ENCODE data around the gene ALPK1. TPM values are rescaled to one million over a fixed set of nuclear protein-coding genes. Genes with fewer than 3 reads are reported as not detected.

ALPK1 gene
- total and polyA plus RNA-seq, 8 donors: 4.8 to 18.1 (median 6.5) TPM

- Histone ChIP-seq H3K4me1 (no peaks in the 10 kb centered on the region), H3K27ac (no peak overlapping the region), H3K9me3 (no peaks in the 10 kb centered on the region), H3K36me3 (no peaks in the 10 kb centered on the region), H3K27me3 (no peaks in the 10 kb centered on the region), H3K4me3 (no peak overlapping the region)
- WGBS, 2 donors: 94 to 97% methylated on average over 11 of the region's 11 CpGs
- DNase-seq (no peak), FAIRE-seq (no peak), ATAC-seq (no peak)
- intact Hi-C loops (cut with DNase I): no loop called here
- no peak for TF ChIP-seq CTCF (IDR thresholded peaks at IDR 0.05)
These were observed 60.3 kb downstream of the ALPK1 start for GRCh38 chr4:112357453-112357852.

- intact Hi-C loops (cut with DNase I): no loop called here
- ATAC-seq: no peak
- Histone ChIP-seq H3K27ac (no peak overlapping the region), H3K4me3 (no peak overlapping the region), H3K4me1 (no peaks in the 10 kb centered on the region), H3K27me3 (no peaks in the 10 kb centered on the region), H3K9me3 (no peaks in the 10 kb centered on the region), H3K36me3 (no peaks in the 10 kb centered on the region)
- WGBS, 2 donors: 92 to 97% methylated on average over 13 to 14 of the region's 14 CpGs
- TF ChIP-seq CTCF (IDR thresholded peaks at IDR 0.05): no peak
- no peak for FAIRE-seq
- peak in 1 of 6 donors; percentile 53 for DNase-seq
These were observed 60.7 kb downstream of the ALPK1 start for GRCh38 chr4:112357897-112358296.

GRCh38 chr4:112358415-112358814 is 61.2 kb downstream of the ALPK1 start:
- intact Hi-C loops (cut with DNase I): no loop called here
- H3K4me3 ChIP-seq: no peak overlapping the region
- no peaks in the 10 kb centered on the region for H3K36me3 ChIP-seq
- no peak overlapping the region for H3K27ac ChIP-seq
- no peaks in the 10 kb centered on the region for H3K4me1 ChIP-seq
- no peak for FAIRE-seq
- DNase-seq: peak in 1 of 6 donors; percentile 54
- TF ChIP-seq CTCF (IDR thresholded peaks at IDR 0.05): no peak
- ATAC-seq: no peak
- no peaks in the 10 kb centered on the region for H3K9me3 ChIP-seq
- WGBS, 2 donors: 94 to 96% methylated on average over 10 of the region's 10 CpGs
- H3K27me3 ChIP-seq: no peaks in the 10 kb centered on the region

GRCh38 chr4:112358952-112359749 is 62.0 kb downstream of the ALPK1 start:
- DNase-seq (peak in 1 of 6 donors; percentile 65), FAIRE-seq (no peak), ATAC-seq (no peak)
- WGBS, 2 donors: 95% methylated on average over 16 of the region's 16 CpGs
- Histone ChIP-seq H3K27me3 (no peaks in the 10 kb centered on the region), H3K27ac (no peak overlapping the region), H3K4me1 (no peaks in the 10 kb centered on the region), H3K36me3 (no peaks in the 10 kb centered on the region), H3K4me3 (no peak overlapping the region), H3K9me3 (no peaks in the 10 kb centered on the region)
- intact Hi-C loops (cut with DNase I): no loop called here
- no peak for TF ChIP-seq CTCF (IDR thresholded peaks at IDR 0.05)

- H3K36me3 ChIP-seq: no peaks in the 10 kb centered on the region
- no peaks in the 10 kb centered on the region for H3K27me3 ChIP-seq
- intact Hi-C loops (cut with DNase I): no loop called here
- WGBS, 2 donors: 83 to 85% methylated on average over 6 of the region's 6 CpGs
- H3K9me3 ChIP-seq: no peaks in the 10 kb centered on the region
- H3K4me3 ChIP-seq: no peak overlapping the region
- H3K4me1 ChIP-seq: no peaks in the 10 kb centered on the region
- no peak for ATAC-seq
- DNase-seq: no peak
- H3K27ac ChIP-seq: no peak overlapping the region
- TF ChIP-seq CTCF (IDR thresholded peaks at IDR 0.05): no peak
- no peak for FAIRE-seq
These were observed 64.1 kb downstream of the ALPK1 start for GRCh38 chr4:112361181-112361791.
